GM18909 (cell line): ENCODE results near the gene ATXN7L3.

ENCODE experiments used
- ATAC-seq: cut with Tn5 transposase; IDR thresholded peaks from one replicate; pipeline ENCODE4 v1.9.1; 2021; ENCODE audit warnings: mild to moderate bottlenecking; ENCODE audit not compliant: unreplicated experiment, poor library complexity

ATXN7L3 gene

GRCh38 chr17:44218344-44219107 is 18.8 kb upstream of the ATXN7L3 start:
- peak; percentile 33 for ATAC-seq

- ATAC-seq, result no peak
Observed at GRCh38 chr17:44217738-44218343, 18.2 kb upstream of the ATXN7L3 start.

GRCh38 chr17:44216694-44217093 is 17.0 kb upstream of the ATXN7L3 start:
- no peak for ATAC-seq

- ATAC-seq, result no peak
Observed at GRCh38 chr17:44216173-44216572, 16.5 kb upstream of the ATXN7L3 start.

- no peak for ATAC-seq
Observed at GRCh38 chr17:44214896-44215295, 15.2 kb upstream of the ATXN7L3 start.

- no peak for ATAC-seq
Observed at GRCh38 chr17:44214230-44214494, 14.5 kb upstream of the ATXN7L3 start.

- no peak for ATAC-seq
Observed at GRCh38 chr17:44213403-44214229, 13.9 kb upstream of the ATXN7L3 start.

- ATAC-seq, result no peak
Observed at GRCh38 chr17:44212507-44213402, 13.1 kb upstream of the ATXN7L3 start.

- ATAC-seq, result no peak
Observed at GRCh38 chr17:44211281-44212265, 11.9 kb upstream of the ATXN7L3 start.

GRCh38 chr17:44210342-44211192 is 10.9 kb upstream of the ATXN7L3 start:
- ATAC-seq, result peak; percentile 83

GRCh38 chr17:44209786-44210341 is 10.2 kb upstream of the ATXN7L3 start:
- ATAC-seq, result no peak

- no peak for ATAC-seq
Observed at GRCh38 chr17:44207743-44208142, 8.1 kb upstream of the ATXN7L3 start.

- no peak for ATAC-seq
Observed at GRCh38 chr17:44207319-44207718, 7.6 kb upstream of the ATXN7L3 start.

- no peak for ATAC-seq
Observed at GRCh38 chr17:44206825-44207155, 7.1 kb upstream of the ATXN7L3 start.

GRCh38 chr17:44205962-44206824 is 6.5 kb upstream of the ATXN7L3 start:
- ATAC-seq, result no peak

GRCh38 chr17:44204441-44204882 is 4.8 kb upstream of the ATXN7L3 start:
- no peak for ATAC-seq

- ATAC-seq, result no peak
Observed at GRCh38 chr17:44203731-44204440, 4.2 kb upstream of the ATXN7L3 start.
